GM23338 (cell line): Measurements from ENCODE around the gene DAB1. TPM values are rescaled to one million over a fixed set of nuclear protein-coding genes. Genes with fewer than 3 reads are reported as not detected.

Experiments
- ATAC-seq: fragments of 200-7000 bp; cut with Tn5 transposase; 3 replicates; pipeline ENCODE4 v1.9.1; 2020
- DNase-seq: peaks from one replicate; pipeline ENCODE4 v3.0.0-alpha.2; 2015; ENCODE audit warnings: low spot score
- H2AFZ ChIP-seq: fragments of 200-600 bp; sonication (generic); 2 replicates; pipeline ENCODE4 v1.8.0; 2016; ENCODE audit warnings: antibody characterized with exemption, mild to moderate bottlenecking, moderate library complexity
- H3F3A ChIP-seq: fragments of 200-600 bp; sonication (generic); replicated peaks from 2 replicates; pipeline ENCODE4 v1.8.0; 2017; ENCODE audit warnings: antibody characterized with exemption, mixed run types, low read depth
- H3K27ac ChIP-seq: fragments of 200-600 bp; sonication (generic); 2 replicates; pipeline ENCODE4 v1.6.1; 2016; ENCODE audit warnings: low read depth
- H3K27me3 ChIP-seq: fragments of 200-600 bp; sonication (generic); 2 replicates; pipeline ENCODE4 v1.8.0; 2016; ENCODE audit warnings: mild to moderate bottlenecking, mixed run types, moderate library complexity; ENCODE audit not compliant: insufficient read depth
- H3K36me3 ChIP-seq: fragments of 200-600 bp; sonication (generic); 2 replicates; pipeline ENCODE4 v1.8.0; 2016; ENCODE audit warnings: mild to moderate bottlenecking; ENCODE audit not compliant: insufficient read depth
- H3K4me1 ChIP-seq: fragments of 200-600 bp; sonication (generic); 2 replicates; pipeline ENCODE4 v1.8.0; 2016; ENCODE audit warnings: mild to moderate bottlenecking, moderate library complexity; ENCODE audit not compliant: insufficient read depth
- H3K4me2 ChIP-seq: fragments of 200-600 bp; sonication (generic); 2 replicates; pipeline ENCODE4 v1.7.1; 2017; ENCODE audit warnings: mixed run types
- H3K4me3 ChIP-seq: fragments of 200-600 bp; sonication (generic); 2 replicates; pipeline ENCODE4 v1.6.1; 2016; ENCODE audit warnings: mixed run types
- H3K79me2 ChIP-seq: fragments of 200-600 bp; sonication (generic); replicated peaks from 2 replicates; pipeline ENCODE4 v1.8.0; 2017; ENCODE audit warnings: mild to moderate bottlenecking; ENCODE audit not compliant: insufficient read depth
- H3K9me2 ChIP-seq: fragments of 200-600 bp; sonication (generic); 2 replicates; pipeline ENCODE4 v1.8.0; 2017; ENCODE audit not compliant: insufficient read depth
- H4K20me1 ChIP-seq: fragments of 200-600 bp; sonication (generic); replicated peaks from 2 replicates; pipeline ENCODE4 v1.8.0; 2017; ENCODE audit warnings: mild to moderate bottlenecking; ENCODE audit not compliant: insufficient read depth
- H3K27ac Mint-ChIP-seq: 2 replicates; pipeline ENCODE4 v1.8.0; 2020; ENCODE audit warnings: inconsistent platforms, mild to moderate bottlenecking, moderate library complexity, mixed read lengths
- H3K27me3 Mint-ChIP-seq: 3 replicates; pipeline ENCODE4 v1.8.0; 2022; ENCODE audit warnings: low read depth, mild to moderate bottlenecking, moderate library complexity, mixed read lengths, inconsistent platforms; ENCODE audit not compliant: insufficient read depth, poor library complexity
- H3K36me3 Mint-ChIP-seq: 3 replicates; pipeline ENCODE4 v1.8.0; 2021; ENCODE audit warnings: low read depth, mild to moderate bottlenecking, inconsistent platforms, moderate library complexity, mixed read lengths
- H3K4me1 Mint-ChIP-seq: 3 replicates; pipeline ENCODE4 v1.8.0; 2020; ENCODE audit warnings: mild to moderate bottlenecking, inconsistent platforms, mixed read lengths
- H3K4me3 Mint-ChIP-seq: 3 replicates; pipeline ENCODE4 v1.8.0; 2021; ENCODE audit warnings: moderate library complexity, mild to moderate bottlenecking, inconsistent platforms, mixed read lengths
- H3K9me3 Mint-ChIP-seq: 3 replicates; pipeline ENCODE4 v1.8.0; 2020; ENCODE audit warnings: moderate library complexity, mild to moderate bottlenecking, inconsistent platforms, mixed read lengths
- CREB1 ChIP-seq: fragments of 250-450 bp; sonication (Bioruptor Pico); IDR thresholded peaks from 2 replicates; pipeline ENCODE4 v1.5.0; 2020; ENCODE audit warnings: low read depth, mild to moderate bottlenecking, moderate library complexity
- CTCF ChIP-seq, 2 experiments: fragments of 200-600 bp in 1 of 2; sonication (generic) in 1 of 2; conservative IDR thresholded peaks; 2 replicates each; pipeline versions ENCODE4 v1.5.1 to v1.6.1; 2016 to 2017; ENCODE audit warnings: antibody characterized with exemption in 2 of 2, low read depth in 2 of 2, mild to moderate bottlenecking in 2 of 2, moderate library complexity in 1 of 2
- ETS1 ChIP-seq: IDR thresholded peaks from 2 replicates; pipeline ENCODE4 v1.6.1; 2016; ENCODE audit warnings: antibody characterized with exemption
- EZH2 ChIP-seq: fragments of 200-600 bp; sonication (generic); IDR thresholded peaks from one replicate; pipeline ENCODE4 v1.8.0; 2017; ENCODE audit warnings: antibody characterized with exemption, mild to moderate bottlenecking, low read depth; ENCODE audit not compliant: unreplicated experiment
- EZH2phosphoT487 ChIP-seq: fragments of 200-600 bp; sonication (generic); IDR thresholded peaks from one replicate; pipeline ENCODE4 v1.8.1; 2018; ENCODE audit warnings: antibody characterized with exemption; ENCODE audit not compliant: unreplicated experiment
- JUNB ChIP-seq: IDR thresholded peaks from one replicate; pipeline ENCODE4 v1.6.1; 2016; ENCODE audit warnings: antibody characterized with exemption; ENCODE audit not compliant: unreplicated experiment
- NANOG ChIP-seq: IDR thresholded peaks from 2 replicates; pipeline ENCODE4 v1.6.1; 2016; ENCODE audit warnings: antibody characterized with exemption, borderline replicate concordance
- POLR2AphosphoS5 ChIP-seq: IDR thresholded peaks from 2 replicates; pipeline ENCODE4 v1.6.1; 2016; ENCODE audit warnings: antibody characterized with exemption, low read depth
- REST ChIP-seq: IDR thresholded peaks from one replicate; pipeline ENCODE4 v1.6.1; 2018; ENCODE audit warnings: antibody characterized with exemption; ENCODE audit not compliant: unreplicated experiment
- ZNF114 ChIP-seq: fragments of 250-450 bp; sonication (Bioruptor Pico); IDR thresholded peaks from 2 replicates; pipeline ENCODE4 v1.5.0; 2020; ENCODE audit warnings: mild to moderate bottlenecking, moderate library complexity
- ZNF331 ChIP-seq: fragments of 250-450 bp; sonication (Bioruptor Pico); IDR thresholded peaks from 2 replicates; pipeline ENCODE4 v1.5.0; 2020; ENCODE audit warnings: low read depth, mild to moderate bottlenecking, moderate library complexity
- polyA plus RNA-seq: library from polyadenylated mRNA; unstranded; fragments of >200 nt; fragmentation: Nextera tagmentation; extraction: Ambion mirVana; gene quantifications from 2 replicates; pipeline ENCODE4 v1.2.1, GENCODE V29; 2016
- total RNA-seq: library from RNA; depleted of rRNA; stranded (reverse); fragments of >200 nt; shearing (Covaris generic); gene quantifications from 2 replicates; pipeline ENCODE4 v1.2.3, GENCODE V29; 2014

DAB1 gene
- total and polyA plus RNA-seq, 2 experiments from 2014 or later = 12.8 to 14.5 TPM

- no peak for TF ChIP-seq EZH2phosphoT487
- no peak for TF ChIP-seq REST
- no peak for TF ChIP-seq ZNF114 (CRISPR knock-in tag)
- TF ChIP-seq EZH2 = no peak
- TF ChIP-seq NANOG = no peak
- TF ChIP-seq ZNF331 (CRISPR knock-in tag) = no peak
- no peak for TF ChIP-seq POLR2AphosphoS5
Observed at GRCh38 chr1:57133686-57134085, 290.2 kb downstream of the DAB1 start (continued).

GRCh38 chr1:57132993-57133622 is 290.8 kb downstream of the DAB1 start:
- ATAC-seq (no peak), DNase-seq (no peak)
- H3K4me1 Mint-ChIP-seq = peaks cover 4% of the 10 kb centered on the region; the same call in 1 of the 3 replicates
- H3K27me3 ChIP-seq = no peaks in the 10 kb centered on the region
- no peaks in the 10 kb centered on the region; the same call in 1 of the 2 replicates for H3K4me1 ChIP-seq
- H3K27me3 Mint-ChIP-seq = no peaks in the 10 kb centered on the region
- H3K9me3 Mint-ChIP-seq = no peaks in the 10 kb centered on the region
- H3K36me3 ChIP-seq = no peaks in the 10 kb centered on the region
- H3F3A ChIP-seq = no peaks in the 10 kb centered on the region
- H3K27ac Mint-ChIP-seq = no peak overlapping the region
- H2AFZ ChIP-seq = no peak overlapping the region
- H3K4me3 Mint-ChIP-seq = no peak overlapping the region
- H3K4me2 ChIP-seq = no peak overlapping the region
- H3K27ac ChIP-seq = no peak overlapping the region
- no peak for TF ChIP-seq ZNF114 (CRISPR knock-in tag)
- no peak for TF ChIP-seq EZH2phosphoT487
- TF ChIP-seq NANOG = no peak
- no peak for TF ChIP-seq JUNB
- no peak for TF ChIP-seq POLR2AphosphoS5
- TF ChIP-seq ETS1 = no peak
- TF ChIP-seq CREB1 (CRISPR knock-in tag) = no peak
- no peak for TF ChIP-seq CTCF (conservative IDR thresholded peaks at IDR 0.05; ENCODE audit: low read depth in 2 of 2)
- no peaks in the 10 kb centered on the region for H3K9me2 ChIP-seq
- no peaks in the 10 kb centered on the region for H3K36me3 Mint-ChIP-seq
- H3K4me3 ChIP-seq = no peak overlapping the region
- H4K20me1 ChIP-seq = no peaks in the 10 kb centered on the region
- no peaks in the 10 kb centered on the region for H3K79me2 ChIP-seq
